Ammon's horn (tissue), 1 donor: ENCODE measurements around the gene COL7A1.

ENCODE experiments used
- DNase-seq: peaks from one replicate; pipeline ENCODE4 v3.0.0-alpha.2; 2016; ENCODE audit warnings: low spot score

Gene COL7A1

GRCh38 chr3:48619541-48620524 is 24.7 kb upstream of the COL7A1 start:
- no peak for DNase-seq

- no peak for DNase-seq
These were observed 22.4 kb upstream of the COL7A1 start for GRCh38 chr3:48617559-48617958.

- DNase-seq: no peak
These were observed 18.9 kb upstream of the COL7A1 start for GRCh38 chr3:48614044-48614443.

GRCh38 chr3:48612309-48612708 is 17.2 kb upstream of the COL7A1 start:
- no peak for DNase-seq

- DNase-seq: peak; percentile 95
These were observed 14.2 kb upstream of the COL7A1 start, which contains the start of gene UQCRC1 for GRCh38 chr3:48609088-48610005. Gene UQCRC1 (minus strand): TSS chr3:48609646. CDS start chr3:48609620, 26 bp downstream.

GRCh38 chr3:48607519-48607918 is 12.4 kb upstream of the COL7A1 start:
- DNase-seq: no peak

- no peak for DNase-seq
These were observed 6.5 kb upstream of the COL7A1 start for GRCh38 chr3:48601622-48601994.

- no peak for DNase-seq
These were observed 5.8 kb upstream of the COL7A1 start for GRCh38 chr3:48600711-48601621.

- DNase-seq: no peak
These were observed 4.6 kb upstream of the COL7A1 start for GRCh38 chr3:48599509-48600285.

- DNase-seq: no peak
These were observed 4.0 kb upstream of the COL7A1 start for GRCh38 chr3:48599077-48599501.

- DNase-seq: no peak
These were observed 3.4 kb upstream of the COL7A1 start for GRCh38 chr3:48598323-48599076.

- DNase-seq: no peak
These were observed 2.3 kb upstream of the COL7A1 start for GRCh38 chr3:48597408-48597800.

- DNase-seq: no peak
These were observed 1.7 kb upstream of the COL7A1 start for GRCh38 chr3:48596676-48597407.

GRCh38 chr3:48596157-48596556 is 1.0 kb upstream of the COL7A1 start:
- DNase-seq: no peak

GRCh38 chr3:48595526-48596121 is 495 bp upstream of the COL7A1 start:
- DNase-seq: no peak

- no peak for DNase-seq
These were observed 596 bp downstream of the COL7A1 start for GRCh38 chr3:48594417-48595049.

- no peak for DNase-seq
These were observed 1.8 kb downstream of the COL7A1 start for GRCh38 chr3:48593337-48593736.

- no peak for DNase-seq
These were observed 2.5 kb downstream of the COL7A1 start for GRCh38 chr3:48592519-48593087.
